ENCODE results near the gene TGFBI. TPM values are rescaled to one million over a fixed set of nuclear protein-coding genes. Genes with fewer than 3 reads are reported as not detected.

The TGFBI gene
- total RNA-seq, 4 donors from 2014 or later, result 117 to 338 (median 180) TPM

DNA sequence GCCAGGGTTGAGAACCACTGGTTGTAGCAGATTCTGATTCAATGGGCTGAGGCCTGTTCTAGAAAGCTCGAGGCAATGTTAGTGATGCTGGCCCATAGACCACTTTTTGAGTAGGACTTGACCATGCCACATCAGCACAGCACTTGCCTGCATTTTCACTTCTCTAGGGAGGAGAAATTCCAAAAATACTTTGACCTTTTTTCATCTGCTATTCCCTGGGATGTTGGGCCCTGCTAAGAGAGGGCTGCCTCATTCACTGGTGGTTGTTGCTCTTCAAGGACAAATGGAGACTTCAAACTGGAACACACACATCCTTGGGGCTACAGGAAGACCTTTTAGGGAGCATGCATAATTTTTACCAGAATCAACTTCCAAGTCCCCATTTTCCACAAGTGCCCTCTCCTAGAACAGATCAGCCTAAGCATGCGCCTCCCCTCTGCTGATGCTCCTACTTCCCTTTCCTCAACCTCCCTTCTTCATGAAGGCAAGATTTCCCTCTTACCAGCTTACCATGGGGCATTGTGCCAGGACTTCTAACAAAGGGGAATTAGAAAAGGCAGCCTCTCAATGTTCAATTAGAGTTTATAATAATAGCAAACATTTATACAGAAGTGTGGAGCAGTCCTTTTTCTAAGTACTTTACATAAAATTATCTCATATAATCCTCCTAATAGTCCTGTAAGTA, 12.7 kb upstream of the TGFBI start:
- TF ChIP-seq, protein P1, sequence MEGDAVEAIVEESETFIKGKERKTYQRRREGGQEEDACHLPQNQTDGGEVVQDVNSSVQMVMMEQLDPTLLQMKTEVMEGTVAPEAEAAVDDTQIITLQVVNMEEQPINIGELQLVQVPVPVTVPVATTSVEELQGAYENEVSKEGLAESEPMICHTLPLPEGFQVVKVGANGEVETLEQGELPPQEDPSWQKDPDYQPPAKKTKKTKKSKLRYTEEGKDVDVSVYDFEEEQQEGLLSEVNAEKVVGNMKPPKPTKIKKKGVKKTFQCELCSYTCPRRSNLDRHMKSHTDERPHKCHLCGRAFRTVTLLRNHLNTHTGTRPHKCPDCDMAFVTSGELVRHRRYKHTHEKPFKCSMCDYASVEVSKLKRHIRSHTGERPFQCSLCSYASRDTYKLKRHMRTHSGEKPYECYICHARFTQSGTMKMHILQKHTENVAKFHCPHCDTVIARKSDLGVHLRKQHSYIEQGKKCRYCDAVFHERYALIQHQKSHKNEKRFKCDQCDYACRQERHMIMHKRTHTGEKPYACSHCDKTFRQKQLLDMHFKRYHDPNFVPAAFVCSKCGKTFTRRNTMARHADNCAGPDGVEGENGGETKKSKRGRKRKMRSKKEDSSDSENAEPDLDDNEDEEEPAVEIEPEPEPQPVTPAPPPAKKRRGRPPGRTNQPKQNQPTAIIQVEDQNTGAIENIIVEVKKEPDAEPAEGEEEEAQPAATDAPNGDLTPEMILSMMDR (IDR thresholded peaks at IDR 0.05), result no peak
- DNase-seq (ENCODE audit: low spot score) (no peak), ATAC-seq (ENCODE audit: low FRiP score) (no peak)

DNA sequence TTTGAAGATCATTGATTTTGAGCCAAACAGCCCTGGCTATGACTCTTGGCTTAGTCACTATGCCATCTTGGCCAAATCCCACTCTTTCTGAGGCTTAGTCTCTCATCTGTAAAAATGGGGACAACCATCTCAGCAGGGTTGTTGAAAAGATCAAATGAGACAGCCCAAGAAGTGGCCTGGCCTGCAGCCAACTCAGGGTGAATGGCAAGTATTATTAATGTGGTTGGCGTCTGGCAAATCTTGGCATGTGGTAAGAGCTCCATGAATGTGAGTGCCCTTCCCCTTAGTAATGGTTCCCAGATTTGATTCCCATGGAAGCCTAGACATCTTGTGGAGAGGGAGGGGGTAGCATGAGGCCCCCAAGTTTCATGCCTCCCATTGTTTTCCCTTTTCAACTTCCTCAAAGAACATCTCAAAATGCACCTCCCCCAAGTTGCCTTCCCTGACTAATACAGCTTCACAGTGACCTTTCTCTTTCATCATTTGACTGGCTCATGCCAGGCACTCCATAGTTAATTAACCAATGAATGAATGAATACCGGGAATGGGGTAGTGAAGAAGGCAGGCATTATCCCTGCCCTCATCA, 11.8 kb upstream of the TGFBI start:
- ATAC-seq (ENCODE audit: low FRiP score) (peak; percentile 45), DNase-seq (ENCODE audit: low spot score) (peak; percentile 71)
- TF ChIP-seq, protein P1 (IDR thresholded peaks at IDR 0.05), result no peak

DNA sequence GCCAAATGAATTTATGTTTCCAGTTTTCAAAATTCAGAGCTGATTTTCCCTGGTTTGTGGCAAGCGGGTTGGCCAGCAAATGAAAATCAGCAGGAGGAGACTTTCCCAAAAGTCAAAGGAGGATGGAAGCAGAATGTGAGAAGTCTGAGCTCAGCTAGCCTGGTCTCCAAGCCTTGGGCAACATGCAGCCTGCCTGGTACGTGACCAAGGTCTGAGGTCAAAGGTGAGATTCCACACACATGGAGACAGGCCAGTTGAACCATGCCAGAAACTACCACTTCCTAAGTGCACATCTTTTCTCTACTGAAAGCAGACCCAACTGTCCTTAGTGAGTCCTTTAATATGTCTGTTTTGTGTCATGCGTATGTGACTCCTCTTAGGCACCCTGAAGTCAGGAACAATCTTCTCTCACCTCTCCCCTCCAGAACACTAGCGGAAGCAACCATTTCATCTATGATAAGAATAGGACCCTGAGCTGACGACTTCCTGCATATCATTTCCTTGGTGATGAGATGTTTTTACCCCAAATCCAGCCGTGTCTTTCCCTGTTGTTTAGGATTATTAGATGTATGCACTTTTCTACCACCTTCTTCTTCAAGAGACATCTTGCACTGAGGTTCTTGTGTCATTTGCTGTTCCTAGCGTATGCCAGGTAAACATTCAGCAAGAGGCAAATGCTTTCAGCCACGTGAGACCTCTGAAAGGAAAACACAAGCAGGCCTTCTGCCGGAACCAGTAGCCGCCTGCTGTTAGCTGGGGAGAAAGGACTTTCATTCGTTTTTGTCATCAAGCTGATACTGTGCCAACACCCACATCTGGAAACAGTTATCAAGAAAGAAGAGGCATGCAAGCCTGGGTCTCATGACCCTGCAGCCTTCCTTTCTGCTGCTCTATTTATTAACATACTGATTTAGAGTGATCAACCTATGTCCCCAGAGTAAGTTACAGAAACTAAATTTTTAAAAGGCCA, 9.7 kb upstream of the TGFBI start:
- ATAC-seq (ENCODE audit: low FRiP score), result no peak
- DNase-seq (ENCODE audit: low spot score), result no peak

DNA sequence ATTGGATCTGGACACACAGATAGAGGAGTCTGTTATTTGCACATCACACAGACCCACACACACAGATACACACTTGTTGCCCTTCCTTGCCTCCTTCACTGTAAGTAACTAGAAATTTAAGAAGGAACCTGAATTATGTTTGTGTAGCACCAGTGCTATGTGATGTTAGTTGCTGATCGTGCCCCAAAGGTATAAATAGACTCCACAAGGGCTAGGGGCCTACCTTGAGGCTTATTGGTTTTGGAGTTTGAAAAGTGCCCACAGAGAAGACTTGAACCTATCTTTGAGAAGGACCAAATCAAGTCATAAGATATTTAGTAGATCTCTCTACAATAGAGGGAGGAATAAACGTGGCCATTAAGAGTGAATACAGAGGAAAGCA, 8.8 kb upstream of the TGFBI start:
- ATAC-seq (ENCODE audit: low FRiP score), result no peak
- TF ChIP-seq, protein P1 (IDR thresholded peaks at IDR 0.05), result no peak
- no peak for DNase-seq (ENCODE audit: low spot score)

More for the DNA sequence above, 9.7 kb upstream of the TGFBI start:
- TF ChIP-seq, protein P1 (IDR thresholded peaks at IDR 0.05), result no peak

DNA sequence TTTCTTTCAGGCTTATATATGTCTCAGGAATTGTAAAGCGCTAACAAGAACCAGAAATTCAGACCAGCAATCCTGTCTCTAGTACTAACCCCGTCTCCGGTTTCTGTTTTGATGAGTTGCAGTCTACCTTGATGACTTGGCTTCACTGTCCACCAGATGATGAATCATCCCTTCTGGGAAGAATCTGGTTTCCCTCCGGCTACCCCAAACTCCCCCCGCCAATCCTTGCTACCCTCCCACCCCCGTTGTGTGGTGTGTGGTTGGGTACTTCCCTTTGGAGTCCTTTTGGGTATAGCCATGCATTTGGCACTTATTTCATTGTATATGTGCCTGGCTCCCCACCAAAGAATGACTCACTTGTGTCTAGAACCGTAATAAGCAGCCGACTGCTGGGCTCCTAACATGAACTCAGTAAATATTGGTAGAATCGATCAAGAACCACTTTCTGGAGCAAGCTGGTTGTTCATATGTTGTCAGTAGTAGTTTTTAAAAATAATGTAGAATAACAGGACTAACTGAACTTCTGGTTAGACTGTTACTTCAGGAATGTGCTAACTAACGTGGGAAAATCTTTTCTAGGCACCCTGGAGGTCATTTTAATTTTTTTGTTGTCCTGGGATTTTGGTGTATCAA, 8.3 kb upstream of the TGFBI start:
- TF ChIP-seq, protein P1 (IDR thresholded peaks at IDR 0.05), result no peak
- ATAC-seq (ENCODE audit: low FRiP score) (peak; percentile 84), DNase-seq (ENCODE audit: low spot score) (peak; percentile 48)

DNA sequence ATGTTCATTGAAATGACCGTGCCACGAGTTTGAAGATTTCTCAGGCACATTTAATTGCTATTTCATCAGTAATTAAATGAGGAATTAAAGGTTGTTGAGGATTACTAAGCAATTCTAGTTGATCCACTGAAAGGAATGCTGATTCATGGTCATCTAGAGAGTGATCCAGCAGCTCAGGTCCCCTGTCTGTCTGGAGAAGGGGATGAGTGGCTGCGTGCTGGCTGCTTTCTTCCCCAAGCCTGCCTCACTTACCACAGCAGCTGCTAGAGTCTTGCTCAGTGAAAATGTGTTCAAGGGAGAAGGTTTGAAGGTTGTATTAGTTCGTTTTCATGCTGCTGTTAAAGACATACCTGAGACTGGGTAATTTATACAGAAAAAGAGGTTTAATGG, 7.8 kb upstream of the TGFBI start:
- TF ChIP-seq, protein P1 (IDR thresholded peaks at IDR 0.05), result no peak
- ATAC-seq (ENCODE audit: low FRiP score) (no peak), DNase-seq (ENCODE audit: low spot score) (no peak)

All from omental fat pad (tissue), 4 donors.